Left lung (tissue), 10 donors: ENCODE measurements around the gene PTPRZ1. TPM values are rescaled to one million over a fixed set of nuclear protein-coding genes. Genes with fewer than 3 reads are reported as not detected.

Experiments
- ATAC-seq: fragments of 200-7000 bp; cut with Tn5 transposase; one replicate; pipeline ENCODE4 v1.9.1; 2020; ENCODE audit warnings: moderate library complexity
- DNase-seq, 4 donors: peaks; one replicate each; pipeline ENCODE4 v3.0.0-alpha.2; 2013 to 2020
- H3K27ac ChIP-seq, 2 donors: fragments of 200-600 bp; sonication (generic) in 1 of 2; one replicate each; pipeline versions ENCODE4 v1.5.0 to v1.8.0; 2020 to 2021
- H3K27me3 ChIP-seq, 2 donors: fragments of 200-600 bp; sonication (generic) in 1 of 2; one replicate each; pipeline versions ENCODE4 v1.5.0 to v1.8.0; 2020 to 2021
- H3K36me3 ChIP-seq, 2 donors: fragments of 200-600 bp; sonication (generic) in 1 of 2; one replicate each; pipeline versions ENCODE4 v1.5.0 to v1.8.0; 2020 to 2021
- H3K4me1 ChIP-seq, 2 donors: fragments of 200-600 bp; one replicate each; pipeline ENCODE4 v1.8.0; 2021
- H3K4me3 ChIP-seq, 2 donors: fragments of 200-600 bp; sonication (generic) in 1 of 2; one replicate each; pipeline versions ENCODE4 v1.5.0 to v1.8.0; 2020 to 2021; ENCODE audit warnings: mild to moderate bottlenecking in 1 of 2
- H3K9me3 ChIP-seq, 2 donors: fragments of 200-600 bp; sonication (generic) in 1 of 2; one replicate each; pipeline versions ENCODE4 v1.5.0 to v1.8.0; 2020 to 2021
- intact Hi-C, 2 donors: fragments of 100-400 bp; cut with DNase I; formaldehyde crosslinking; loops; one replicate each; pipeline versions ENCODE4 v1.11.2 to v1.14.2; 2022
- polyA plus RNA-seq, 6 donors: library from polyadenylated mRNA; unstranded; fragments of 120-200 nt; gene quantifications; one replicate each; pipeline ENCODE4 v1.2.1, GENCODE V29; 2013; ENCODE audit not compliant: insufficient read length in 6 of 6
- total RNA-seq, 2 donors: library from RNA; stranded (reverse); fragmentation: NEBNext Ultra II Directional; extraction: Animal tissue kit (Norgen Biotek cat#: 25700); gene quantifications; one replicate each; pipeline ENCODE4 v1.2.1, GENCODE V29; 2021
- TF ChIP-seq, protein P1 (sequence below), 2 donors: fragments of 200-600 bp; sonication (generic) in 1 of 2; IDR thresholded peaks; one replicate each; pipeline versions ENCODE4 v1.5.0 to v1.8.0; 2021; ENCODE audit warnings: antibody characterized with exemption in 2 of 2
- donor health status: DM: no; HTN: yes; CAD: no.
- donor health status: DM: no; HTN: no; CAD: no.

Gene PTPRZ1
- total and polyA plus RNA-seq, 8 donors = 0.55 to 96.9 (median 68.8) TPM

DNA sequence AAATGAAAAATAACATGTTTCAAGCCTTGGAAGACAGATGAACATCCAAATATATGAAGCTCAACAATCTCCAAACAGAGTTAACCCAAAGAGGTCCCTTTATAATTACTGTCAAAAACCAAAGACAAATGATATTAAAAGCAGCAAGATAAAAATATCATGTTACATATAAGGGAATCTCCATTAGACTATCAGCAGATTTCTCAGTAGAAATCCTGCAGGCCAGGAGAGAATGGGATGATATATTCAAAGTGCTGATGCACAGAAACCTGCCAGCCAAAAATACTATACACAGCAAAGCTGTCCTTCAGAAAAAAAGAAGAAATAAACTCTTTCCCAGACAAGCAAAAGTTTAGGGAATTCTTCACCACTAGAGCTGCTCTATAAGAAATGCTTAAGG lies 230.1 kb downstream of the PTPRZ1 start:
- no peak for DNase-seq
- Histone ChIP-seq H3K27ac (no peak overlapping the region), H3K27me3 (no peaks in the 10 kb centered on the region), H3K9me3 (peaks cover 0 to 34% of the 10 kb centered on the region in 2 donors), H3K4me3 (no peak overlapping the region), H3K36me3 (peaks cover 0 to 39% of the 10 kb centered on the region in 2 donors), H3K4me1 (no peaks in the 10 kb centered on the region)
- intact Hi-C loops = no loop called here
- no peak for ATAC-seq
- TF ChIP-seq, protein P1, sequence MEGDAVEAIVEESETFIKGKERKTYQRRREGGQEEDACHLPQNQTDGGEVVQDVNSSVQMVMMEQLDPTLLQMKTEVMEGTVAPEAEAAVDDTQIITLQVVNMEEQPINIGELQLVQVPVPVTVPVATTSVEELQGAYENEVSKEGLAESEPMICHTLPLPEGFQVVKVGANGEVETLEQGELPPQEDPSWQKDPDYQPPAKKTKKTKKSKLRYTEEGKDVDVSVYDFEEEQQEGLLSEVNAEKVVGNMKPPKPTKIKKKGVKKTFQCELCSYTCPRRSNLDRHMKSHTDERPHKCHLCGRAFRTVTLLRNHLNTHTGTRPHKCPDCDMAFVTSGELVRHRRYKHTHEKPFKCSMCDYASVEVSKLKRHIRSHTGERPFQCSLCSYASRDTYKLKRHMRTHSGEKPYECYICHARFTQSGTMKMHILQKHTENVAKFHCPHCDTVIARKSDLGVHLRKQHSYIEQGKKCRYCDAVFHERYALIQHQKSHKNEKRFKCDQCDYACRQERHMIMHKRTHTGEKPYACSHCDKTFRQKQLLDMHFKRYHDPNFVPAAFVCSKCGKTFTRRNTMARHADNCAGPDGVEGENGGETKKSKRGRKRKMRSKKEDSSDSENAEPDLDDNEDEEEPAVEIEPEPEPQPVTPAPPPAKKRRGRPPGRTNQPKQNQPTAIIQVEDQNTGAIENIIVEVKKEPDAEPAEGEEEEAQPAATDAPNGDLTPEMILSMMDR (IDR thresholded peaks at IDR 0.05) = no peak
